OCI-LY3 (cell line): ENCODE data around the gene VAC14.

Experiments used
- EZH2phosphoT487 ChIP-seq: fragments of 200-600 bp; shearing (Covaris generic); IDR thresholded peaks from 2 replicates; pipeline ENCODE4 v1.6.1; 2018; ENCODE audit warnings: antibody characterized with exemption, mixed run types, low read depth
- TF ChIP-seq, protein P1 (sequence below): fragments of 200-600, 300-600 bp; sonication (generic); IDR thresholded peaks from 2 replicates; pipeline ENCODE4 v1.5.1; 2014; ENCODE audit warnings: antibody characterized with exemption, low read length, low read depth

DNA sequence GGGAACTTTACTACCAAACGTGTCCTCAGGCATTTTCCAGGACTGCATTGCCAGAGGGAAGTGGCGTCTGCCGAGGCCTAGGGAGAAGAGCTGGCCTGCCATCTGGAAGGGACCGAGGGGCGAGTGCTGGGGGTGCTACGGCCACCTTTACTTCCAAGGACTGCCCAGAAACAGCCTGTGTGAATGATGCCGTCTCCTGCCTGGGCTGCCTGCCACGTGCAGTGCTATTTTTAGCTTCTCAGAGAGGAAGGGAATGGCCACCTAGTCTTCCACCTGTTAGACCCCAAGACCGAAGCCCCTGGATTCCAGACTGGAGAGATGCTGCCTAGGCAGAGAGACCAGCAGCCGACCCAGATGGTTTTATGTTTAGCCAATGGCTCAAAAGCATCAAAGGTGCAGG is 57.2 kb downstream of the VAC14 start:
- TF ChIP-seq, protein P1, sequence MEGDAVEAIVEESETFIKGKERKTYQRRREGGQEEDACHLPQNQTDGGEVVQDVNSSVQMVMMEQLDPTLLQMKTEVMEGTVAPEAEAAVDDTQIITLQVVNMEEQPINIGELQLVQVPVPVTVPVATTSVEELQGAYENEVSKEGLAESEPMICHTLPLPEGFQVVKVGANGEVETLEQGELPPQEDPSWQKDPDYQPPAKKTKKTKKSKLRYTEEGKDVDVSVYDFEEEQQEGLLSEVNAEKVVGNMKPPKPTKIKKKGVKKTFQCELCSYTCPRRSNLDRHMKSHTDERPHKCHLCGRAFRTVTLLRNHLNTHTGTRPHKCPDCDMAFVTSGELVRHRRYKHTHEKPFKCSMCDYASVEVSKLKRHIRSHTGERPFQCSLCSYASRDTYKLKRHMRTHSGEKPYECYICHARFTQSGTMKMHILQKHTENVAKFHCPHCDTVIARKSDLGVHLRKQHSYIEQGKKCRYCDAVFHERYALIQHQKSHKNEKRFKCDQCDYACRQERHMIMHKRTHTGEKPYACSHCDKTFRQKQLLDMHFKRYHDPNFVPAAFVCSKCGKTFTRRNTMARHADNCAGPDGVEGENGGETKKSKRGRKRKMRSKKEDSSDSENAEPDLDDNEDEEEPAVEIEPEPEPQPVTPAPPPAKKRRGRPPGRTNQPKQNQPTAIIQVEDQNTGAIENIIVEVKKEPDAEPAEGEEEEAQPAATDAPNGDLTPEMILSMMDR, result no peak
- no peak for TF ChIP-seq EZH2phosphoT487
